Measurements from ENCODE around the gene KLKB1. TPM values are rescaled to one million over a fixed set of nuclear protein-coding genes. Genes with fewer than 3 reads are reported as not detected.
A peak's percentile ranks its signal among the peaks of the same experiment; 100 is the strongest.

Gene KLKB1
- total RNA-seq, 1 experiment from 2014 or later, result not detected

- ATAC-seq, result no peak; the same call in 1 of the 2 replicates
- Histone ChIP-seq H3K27ac (ENCODE audit: low read length) (no peak overlapping the region), H3K27me3 (ENCODE audit: control insufficient read depth, insufficient read depth, low read length) (no peaks in the 10 kb centered on the region), H3K9me3 (ENCODE audit: control insufficient read depth, insufficient read depth, low read depth, low read length) (no peaks in the 10 kb centered on the region), H3K4me3 (ENCODE audit: low read depth in 2 of 2, low read length in 2 of 2) (no peak overlapping the region), H3K36me3 (ENCODE audit: control insufficient read depth, insufficient read depth, low read length) (no peaks in the 10 kb centered on the region), H3K4me1 (ENCODE audit: control insufficient read depth, insufficient read depth, low read length) (no peaks in the 10 kb centered on the region)
- intact Hi-C loops (cut with micrococcal nuclease; ENCODE audit: unreplicated experiment), result loop anchor here (1.0 to 2.0 kb wide), 2 partner anchors 258 to 290 kb away; partner anchors contain the start of gene MTNR1A
- in situ Hi-C loops (cut with HindIII; ENCODE audit: low pct_unique_long_range_greater_than_20kb, low sequenced_read_pairs), result no loop called here
- POLR2A ChIA-PET, result no interaction called here
- CTCF ChIA-PET, result no interaction called here
- TF ChIP-seq SIN3A (IDR thresholded peaks at IDR 0.05; ENCODE audit: borderline replicate concordance, insufficient read depth, low read depth, low read length), result no peak
- TF ChIP-seq TCF7L2 (IDR thresholded peaks at IDR 0.05; ENCODE audit: low read depth, low read length), result no peak
- TF ChIP-seq REST (IDR thresholded peaks at IDR 0.05; ENCODE audit: insufficient read depth in 1 of 2, low read depth in 2 of 2, low read length in 1 of 2), result no peak
- no peak for TF ChIP-seq POLR2AphosphoS5 (IDR thresholded peaks at IDR 0.05; ENCODE audit: low read depth, low read length)
- peak; percentile 65; the same call in 1 of the 2 replicates for TF ChIP-seq CTCF (IDR thresholded peaks at IDR 0.05)
- no TSS peak for BruUV-seq (replicated peaks)
- peak; percentile 41 for DNase-seq (ENCODE audit: low read depth, low spot score)
Observed at GRCh38 chr4:186297013-186297645, 69.8 kb downstream of the KLKB1 start.

GRCh38 chr4:186298031-186298647, 70.8 kb downstream of the KLKB1 start:
- no peak overlapping the region for H3K27ac ChIP-seq (ENCODE audit: low read length)
- H3K4me3 ChIP-seq (ENCODE audit: low read depth in 2 of 2, low read length in 2 of 2), result no peak overlapping the region
- ATAC-seq (no peak), DNase-seq (ENCODE audit: low read depth, low spot score) (no peak)
- TF ChIP-seq TCF7L2 (IDR thresholded peaks at IDR 0.05; ENCODE audit: low read depth, low read length), result no peak
- no peak for TF ChIP-seq REST (IDR thresholded peaks at IDR 0.05; ENCODE audit: insufficient read depth in 1 of 2, low read depth in 2 of 2, low read length in 1 of 2)
- TF ChIP-seq CTCF (IDR thresholded peaks at IDR 0.05), result no peak
- no peak for TF ChIP-seq POLR2AphosphoS5 (IDR thresholded peaks at IDR 0.05; ENCODE audit: low read depth, low read length)
- TF ChIP-seq SIN3A (IDR thresholded peaks at IDR 0.05; ENCODE audit: borderline replicate concordance, insufficient read depth, low read depth, low read length), result no peak
- POLR2A ChIA-PET, result no interaction called here
- no peaks in the 10 kb centered on the region for H3K9me3 ChIP-seq (ENCODE audit: control insufficient read depth, insufficient read depth, low read depth, low read length)
- BruUV-seq (replicated peaks), result no TSS peak
- no peaks in the 10 kb centered on the region for H3K4me1 ChIP-seq (ENCODE audit: control insufficient read depth, insufficient read depth, low read length)
- H3K27me3 ChIP-seq (ENCODE audit: control insufficient read depth, insufficient read depth, low read length), result no peaks in the 10 kb centered on the region
- H3K36me3 ChIP-seq (ENCODE audit: control insufficient read depth, insufficient read depth, low read length), result no peaks in the 10 kb centered on the region
- in situ Hi-C loops (cut with HindIII; ENCODE audit: low pct_unique_long_range_greater_than_20kb, low sequenced_read_pairs) (no loop called here), intact Hi-C loops (cut with micrococcal nuclease; ENCODE audit: unreplicated experiment) (no loop called here)
- CTCF ChIA-PET, result no interaction called here

All from Panc1 (cell line).